Stimulated activated CD4-positive, alpha-beta T cell treated with anti-CD3 and anti-CD28 coated beads, Interleukin-1b, Interleukin-23, amount 100 ng/mL, for 1 hour (primary cell): ENCODE results near the gene GOLGA6L2.
"Not testable (repeated sequence)": the region's sequence is repeated elsewhere in the genome, so short reads cannot be mapped to it uniquely, and the experiment has no call there.

Experiments used
- DNase-seq, 2 donors: peaks; one replicate each; pipeline ENCODE4 v3.0.0-alpha.2; 2020; ENCODE audit warnings: low read depth in 2 of 2

GOLGA6L2 gene

DNA sequence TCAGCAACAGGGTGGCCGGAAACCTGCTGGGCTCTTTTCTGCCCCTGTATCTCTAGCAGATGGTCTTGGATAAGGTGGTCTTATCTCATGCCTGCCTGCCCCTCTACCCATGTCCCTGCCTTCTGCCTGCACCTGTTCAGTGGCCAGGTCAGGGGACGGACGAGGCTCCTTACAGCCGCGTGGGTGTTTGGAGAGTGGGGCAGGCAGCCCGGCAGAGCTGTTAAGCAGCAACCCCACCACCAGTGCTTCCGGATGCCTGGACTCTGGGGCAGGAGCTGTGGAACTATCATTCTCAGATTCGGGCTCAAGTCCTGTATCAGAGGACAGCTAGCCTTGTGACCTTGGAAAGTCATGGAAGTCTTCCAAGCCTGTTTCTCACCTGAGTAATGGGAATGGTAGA is 21.7 kb downstream of the GOLGA6L2 start:
- DNase-seq, result not testable (repeated sequence)

GRCh38 chr15:23424111-23424904 is 22.7 kb downstream of the GOLGA6L2 start:
- no peak for DNase-seq

DNA sequence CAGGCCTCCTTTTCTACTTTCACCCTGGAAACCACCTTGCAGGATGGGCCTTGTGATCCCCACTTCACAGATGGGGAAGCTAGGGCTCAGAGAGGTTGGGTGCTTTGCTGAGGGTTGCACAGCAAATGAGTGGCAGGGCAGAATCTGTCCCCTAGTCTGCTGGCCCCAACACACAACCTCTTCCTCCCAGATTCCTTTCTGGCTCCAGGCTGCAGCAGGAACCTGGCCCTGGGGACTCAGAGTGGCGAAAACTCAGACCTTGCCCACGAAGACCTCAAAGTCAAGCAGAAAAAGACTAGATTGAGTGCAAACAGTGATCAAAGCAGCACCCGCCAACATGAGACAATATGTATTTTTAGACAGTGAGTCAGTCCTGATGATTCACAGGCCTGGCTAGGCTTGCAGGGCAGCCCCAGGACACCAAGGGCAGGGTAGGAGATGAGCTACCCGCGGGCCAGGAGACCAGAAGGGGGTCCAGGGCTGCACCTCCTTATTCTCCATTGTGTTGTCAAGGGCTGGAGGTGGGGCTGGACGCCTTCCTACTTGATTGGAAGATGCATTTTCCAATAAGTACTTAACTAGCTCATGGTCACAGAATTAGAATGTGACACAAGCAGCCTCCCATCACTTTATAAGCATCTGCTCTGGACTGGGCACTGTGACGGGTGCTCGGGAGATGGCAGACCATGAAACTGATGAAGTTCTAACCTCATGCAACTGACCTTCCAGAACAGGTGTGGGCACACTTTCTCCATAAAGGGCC is 23.9 kb downstream of the GOLGA6L2 start:
- DNase-seq, result no peak

DNA sequence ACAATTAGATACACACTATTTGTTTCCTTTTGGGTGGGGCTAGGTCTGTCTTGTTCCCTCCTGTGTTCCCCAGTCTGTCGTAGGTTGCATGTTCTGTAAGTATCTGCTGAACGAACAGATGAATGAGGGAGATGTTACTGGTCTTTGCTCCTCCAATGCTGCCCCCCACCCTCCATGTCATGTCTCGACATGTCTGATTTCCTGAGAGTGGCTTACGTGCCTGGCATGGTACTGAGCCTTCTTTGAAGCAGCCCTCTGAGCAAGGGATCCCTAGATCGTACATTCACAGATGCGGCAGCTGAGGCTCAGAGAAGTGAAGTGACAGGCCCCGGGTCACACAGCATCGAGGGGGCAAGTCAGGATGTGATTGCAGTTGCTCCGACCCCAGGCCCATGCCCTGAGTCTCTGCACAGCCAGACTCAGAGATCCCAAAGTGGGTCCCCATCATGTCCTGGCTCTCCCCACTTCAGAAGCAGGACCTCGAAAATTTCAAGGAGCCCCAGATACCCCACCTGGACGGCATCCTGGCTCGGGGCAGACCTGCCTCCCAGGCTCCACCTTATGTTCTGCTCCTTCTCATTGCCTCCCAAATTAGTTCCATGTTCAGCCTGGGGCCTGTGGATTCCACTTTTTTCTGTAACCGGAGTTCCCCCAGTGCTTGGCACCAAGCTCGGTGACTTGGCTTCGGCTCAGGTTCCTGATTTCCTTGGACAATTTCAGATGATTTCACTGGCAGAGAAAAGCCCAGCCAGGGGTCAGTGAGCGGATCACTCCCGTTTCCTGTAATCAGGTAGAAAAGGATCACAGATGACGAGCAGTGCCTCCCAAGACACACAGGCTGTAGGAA is 24.7 kb downstream of the GOLGA6L2 start:
- DNase-seq, result no peak

DNA sequence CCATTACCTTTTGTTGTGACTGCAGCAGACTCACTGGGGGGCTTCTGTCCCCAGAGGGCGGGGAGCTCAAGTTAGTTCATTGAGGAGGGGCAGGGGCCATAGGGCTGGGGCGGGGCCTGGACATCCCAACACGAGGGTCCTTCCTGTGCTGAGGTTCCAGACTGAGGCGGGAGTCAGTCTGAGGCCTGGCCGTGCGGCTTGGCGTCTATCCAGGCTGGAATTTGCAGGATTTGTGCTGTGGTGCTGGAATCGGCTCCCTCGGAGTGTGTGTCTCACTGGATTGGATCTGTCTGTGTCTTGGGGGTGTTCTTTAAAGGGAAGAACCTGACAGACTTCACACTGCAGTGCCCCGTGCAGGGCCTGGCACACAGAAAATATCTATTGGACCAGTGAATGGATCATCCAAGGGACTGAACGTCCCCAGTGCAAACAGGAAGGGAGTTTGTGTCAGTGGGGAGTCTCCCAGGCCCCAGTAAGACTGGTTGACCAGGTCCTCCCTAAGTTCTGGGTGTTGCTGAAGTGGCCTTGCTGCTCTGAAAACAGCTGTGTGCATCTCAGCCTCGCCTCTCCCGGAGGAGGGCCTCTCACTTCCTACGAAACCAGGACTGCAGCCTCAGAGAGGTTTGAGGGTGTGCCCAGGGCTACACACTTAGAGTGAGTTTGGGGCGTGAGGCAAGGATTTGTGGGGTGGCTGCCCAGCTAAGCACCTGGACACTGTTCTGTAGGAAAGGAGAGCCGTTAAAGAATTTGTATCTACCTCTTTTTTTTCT is 26.1 kb downstream of the GOLGA6L2 start:
- DNase-seq, result no peak

DNA sequence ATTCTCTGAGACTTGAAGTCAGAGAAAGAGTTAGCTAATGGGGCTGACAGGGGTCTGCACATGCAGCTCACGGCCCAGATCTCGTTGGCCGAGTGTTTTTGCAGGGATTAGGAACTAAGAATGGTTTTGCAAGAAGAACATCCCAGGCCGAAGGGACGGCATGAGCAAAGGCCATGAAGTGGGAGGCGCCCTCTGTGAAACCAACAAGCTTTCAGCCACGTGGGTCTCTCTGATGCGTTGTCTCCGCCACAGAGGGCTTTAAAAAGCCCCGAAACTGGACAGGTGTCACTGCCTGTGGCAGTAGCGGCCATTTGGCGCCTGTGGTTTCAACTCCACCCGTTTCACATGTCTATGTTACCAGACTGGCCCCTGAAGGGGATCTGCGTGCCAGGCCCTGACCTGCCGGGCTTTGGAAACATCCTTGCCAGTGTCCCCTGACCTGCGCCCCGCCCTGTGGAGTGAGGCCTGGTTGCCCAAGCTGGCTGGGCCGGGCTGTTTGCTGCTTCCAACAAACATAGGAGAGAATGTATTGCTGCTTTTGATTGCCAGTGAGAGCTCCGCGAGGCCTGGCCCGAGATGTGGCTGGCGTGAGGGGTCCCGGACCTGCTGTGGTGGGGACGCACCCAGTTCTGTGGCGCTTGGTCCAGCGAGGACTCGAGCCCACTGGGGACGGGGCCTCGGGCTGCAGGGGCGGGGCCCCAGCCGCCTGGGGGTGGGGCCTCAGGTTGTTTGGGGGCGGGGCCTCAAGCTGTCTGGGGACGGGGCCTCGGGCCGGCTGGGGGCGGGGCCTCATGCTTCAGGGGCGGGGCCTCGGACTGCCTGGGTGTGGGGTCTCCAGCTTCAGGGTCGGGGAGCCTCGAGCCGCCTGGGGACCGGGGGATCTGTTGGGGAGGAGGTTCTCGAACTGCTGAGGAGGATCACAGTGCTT is 30.4 kb downstream of the GOLGA6L2 start:
- no peak for DNase-seq

- DNase-seq, result not testable (repeated sequence)
Measured at GRCh38 chr15:23415866-23416265, 31.2 kb downstream of the GOLGA6L2 start.

- no peak for DNase-seq
Measured at GRCh38 chr15:23415321-23415865, 31.6 kb downstream of the GOLGA6L2 start.

GRCh38 chr15:23412881-23413600 is 34.0 kb downstream of the GOLGA6L2 start:
- DNase-seq, result not testable (repeated sequence)

- no peak for DNase-seq
Measured at GRCh38 chr15:23411841-23412240, 35.2 kb downstream of the GOLGA6L2 start.

- no peak for DNase-seq
Measured at GRCh38 chr15:23403550-23403949, 43.5 kb downstream of the GOLGA6L2 start.

DNA sequence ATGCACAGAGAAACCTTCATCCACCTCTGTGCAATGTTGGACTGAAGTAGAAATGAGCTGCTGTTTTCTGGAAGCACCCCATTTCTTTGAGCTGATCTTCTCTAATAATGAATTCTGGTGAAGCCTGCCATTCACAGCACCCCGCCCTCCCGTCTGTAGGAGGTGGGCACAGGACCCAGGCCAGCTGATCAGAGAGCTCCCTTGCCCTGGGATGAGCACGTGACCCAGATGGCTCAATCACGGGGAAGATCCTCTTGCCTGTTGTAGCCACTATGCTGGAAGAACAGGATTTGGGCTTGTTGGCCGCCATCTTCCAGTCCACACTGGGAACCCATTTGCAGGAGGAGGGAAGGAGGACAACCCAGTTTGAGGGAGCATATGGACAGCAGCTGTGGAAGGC is 44.5 kb downstream of the GOLGA6L2 start:
- no peak for DNase-seq

DNA sequence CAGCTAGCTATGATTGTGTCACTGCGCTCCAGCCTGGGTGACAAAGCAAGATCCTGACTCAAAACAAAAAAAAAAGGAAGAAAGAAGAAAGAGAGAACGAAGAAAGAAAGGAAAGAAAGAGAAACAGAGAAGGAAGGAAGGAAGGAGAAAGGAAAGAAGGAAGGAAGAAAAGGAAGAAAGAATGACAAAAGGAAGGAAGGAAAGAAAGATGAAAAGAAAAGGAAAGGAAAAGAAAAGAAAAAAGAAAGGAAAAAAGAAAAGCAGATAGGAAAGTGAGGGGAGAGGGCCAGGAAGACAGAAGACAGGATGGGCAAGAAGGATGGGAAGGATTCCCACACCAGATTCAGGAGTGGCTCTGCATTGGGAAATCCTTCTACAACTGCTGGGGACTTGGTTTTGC is 44.9 kb downstream of the GOLGA6L2 start:
- no peak for DNase-seq

- no peak for DNase-seq
Measured at GRCh38 chr15:23401627-23402026, 45.4 kb downstream of the GOLGA6L2 start.

- not testable (repeated sequence) for DNase-seq
Measured at GRCh38 chr15:23399207-23399606, 47.8 kb downstream of the GOLGA6L2 start.

DNA sequence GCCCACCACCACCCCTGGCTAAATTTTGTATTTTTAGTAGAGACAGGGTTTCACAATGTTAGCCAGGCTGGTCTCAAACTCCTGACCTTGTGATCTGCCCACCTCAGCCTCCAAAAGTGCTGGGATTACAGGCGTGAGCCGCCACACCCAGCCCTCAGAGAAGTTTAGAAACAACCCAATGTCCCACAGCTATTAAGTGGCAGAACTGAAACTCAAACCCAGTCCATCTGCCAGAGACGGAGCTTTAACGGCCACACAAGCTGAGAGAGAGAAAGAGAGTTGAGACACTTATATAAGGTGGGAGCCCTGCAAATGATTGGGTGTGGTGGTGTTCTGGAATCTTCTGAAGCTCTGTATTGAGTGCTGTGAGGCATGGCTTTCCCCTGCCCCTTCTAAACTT is 48.7 kb downstream of the GOLGA6L2 start:
- DNase-seq, result not testable (repeated sequence)

GRCh38 chr15:23397779-23398178 is 49.3 kb downstream of the GOLGA6L2 start:
- DNase-seq, result no peak

DNA sequence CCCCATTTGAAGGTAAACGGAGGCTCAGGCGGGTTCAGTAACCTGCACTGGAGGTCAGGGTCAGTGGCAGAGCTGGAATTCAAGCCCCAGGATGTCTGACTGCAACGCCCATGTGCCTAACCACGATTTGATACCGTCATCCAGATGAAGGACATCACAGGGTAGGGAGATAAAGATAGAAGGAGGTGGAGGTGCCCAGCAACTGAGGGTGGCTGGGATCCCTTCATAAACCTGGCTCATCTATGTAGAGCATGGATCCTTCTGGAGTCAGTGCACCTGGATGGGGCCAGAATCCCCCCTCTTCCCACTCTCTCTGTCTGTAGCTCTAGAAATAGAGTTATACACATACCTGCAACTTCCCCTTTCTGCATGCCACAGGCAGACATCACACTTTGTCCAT is 51.2 kb downstream of the GOLGA6L2 start:
- no peak for DNase-seq

- DNase-seq, result no peak
Measured at GRCh38 chr15:23395030-23395692, 51.9 kb downstream of the GOLGA6L2 start.
